ENCODE data around the gene PRPH2. TPM values are rescaled to one million over a fixed set of nuclear protein-coding genes. Genes with fewer than 3 reads are reported as not detected.
A peak's percentile ranks its signal among the peaks of the same experiment; 100 is the strongest.
"Not testable (repeated sequence)": the region's sequence is repeated elsewhere in the genome, so short reads cannot be mapped to it uniquely, and the experiment has no call there.

PRPH2 gene
- polyA plus RNA-seq, 1 of the 3 experiments (the other 2 are of a cell fraction) = not detected

GRCh38 chr6:42704251-42704936 lies 18.0 kb downstream of the PRPH2 start:
- Histone ChIP-seq H3K4me2 (no peak overlapping the region), H3K27ac (ENCODE audit: low read depth in 2 of 2, low read length in 1 of 2) (no peak overlapping the region), H3K4me3 (ENCODE audit: low read depth in 2 of 2, low read length in 1 of 2) (no peak overlapping the region), H4K20me1 (ENCODE audit: insufficient read depth) (no peaks in the 10 kb centered on the region), H2AFZ (ENCODE audit: low read depth) (no peak overlapping the region), H3K36me3 (replicated peaks in 1 of 2; ENCODE audit: control insufficient read depth in 1 of 2, insufficient read depth in 2 of 2, low read length in 1 of 2) (no peaks in the 10 kb centered on the region), H3K9me3 (no peaks in the 10 kb centered on the region), H3K27me3 (ENCODE audit: insufficient read depth) (no peaks in the 10 kb centered on the region), H3K9me2 (no peaks in the 10 kb centered on the region), H3K79me2 (ENCODE audit: insufficient read depth) (no peaks in the 10 kb centered on the region), H3F3A (replicated peaks; ENCODE audit: insufficient read depth) (no peaks in the 10 kb centered on the region), H3K9ac (no peak overlapping the region), H3K4me1 (ENCODE audit: control insufficient read depth in 1 of 2, insufficient read depth in 2 of 2, low read depth in 1 of 2, low read length in 1 of 2) (no peaks in the 10 kb centered on the region)
- TF ChIP-seq EZH2phosphoT487 (IDR thresholded peaks at IDR 0.05; ENCODE audit: borderline replicate concordance, low read depth) = no peak
- TF ChIP-seq FOSL2 (IDR thresholded peaks at IDR 0.05; ENCODE audit: borderline replicate concordance, low read depth) = no peak
- no peak for TF ChIP-seq POLR2AphosphoS5 (IDR thresholded peaks at IDR 0.05; ENCODE audit: low read depth, low read length)
- TF ChIP-seq GABPA (IDR thresholded peaks at IDR 0.05; ENCODE audit: low read depth) = no peak
- TF ChIP-seq JUND (IDR thresholded peaks at IDR 0.05) = no peak
- TF ChIP-seq FOXJ3 (CRISPR knock-in tag; IDR thresholded peaks at IDR 0.05) = no peak
- no peak for DNase-seq
- CTCF ChIA-PET = interaction anchor here (1.2 to 4.6 kb wide), 2 partner anchors 22 to 43 kb away, joined by 5 to 17 read pairs; no protein-coding TSS in a partner anchor
- POLR2A ChIA-PET = no interaction called here
- 94% methylated on average over 14 of the region's 24 CpGs for WGBS (ENCODE audit: low lambda C conversion rate)

GRCh38 chr6:42702786-42703185 lies 19.6 kb downstream of the PRPH2 start:
- H3K27me3 ChIP-seq (ENCODE audit: insufficient read depth); H3F3A ChIP-seq (replicated peaks; ENCODE audit: insufficient read depth); H3K27ac ChIP-seq (ENCODE audit: low read depth in 2 of 2, low read length in 1 of 2); H3K9ac ChIP-seq; H3K9me2 ChIP-seq; H3K4me2 ChIP-seq; POLR2A ChIA-PET; H2AFZ ChIP-seq (ENCODE audit: low read depth); H3K4me1 ChIP-seq (ENCODE audit: control insufficient read depth in 1 of 2, insufficient read depth in 2 of 2, low read depth in 1 of 2, low read length in 1 of 2); H4K20me1 ChIP-seq (ENCODE audit: insufficient read depth); H3K9me3 ChIP-seq; DNase-seq; H3K4me3 ChIP-seq (ENCODE audit: low read depth in 2 of 2, low read length in 1 of 2); H3K79me2 ChIP-seq (ENCODE audit: insufficient read depth); H3K36me3 ChIP-seq (replicated peaks in 1 of 2; ENCODE audit: control insufficient read depth in 1 of 2, insufficient read depth in 2 of 2, low read length in 1 of 2): not testable (repeated sequence)
- WGBS (ENCODE audit: low lambda C conversion rate) = 97% methylated on average over 2 of the region's 3 CpGs
- CTCF ChIA-PET = interaction anchor here (1.1 to 4.6 kb wide), 2 partner anchors 24 to 29 kb away, joined by 3 to 17 read pairs; no protein-coding TSS in a partner anchor

- no peaks in the 10 kb centered on the region for H3K79me2 ChIP-seq (ENCODE audit: insufficient read depth)
- no peaks in the 10 kb centered on the region for H3F3A ChIP-seq (replicated peaks; ENCODE audit: insufficient read depth)
- 11% methylated on average over 1 of the region's 2 CpGs for whole genome bisulfite sequencing (ENCODE audit: low lambda C conversion rate)
- ChIA-PET CTCF (interaction anchor here (1.1 to 4.6 kb wide), 2 partner anchors 24 to 29 kb away, joined by 3 to 17 read pairs; no protein-coding TSS in a partner anchor), POLR2A (no interaction called here)
- no peaks in the 10 kb centered on the region for H3K36me3 ChIP-seq (replicated peaks in 1 of 2; ENCODE audit: control insufficient read depth in 1 of 2, insufficient read depth in 2 of 2, low read length in 1 of 2)
- no peaks in the 10 kb centered on the region for H3K9me3 ChIP-seq
- H3K9ac ChIP-seq = no peak overlapping the region
- peak overlapping the region; percentile 45; the same call in 1 of the 2 replicates for H3K4me2 ChIP-seq
- no peak overlapping the region for H3K4me3 ChIP-seq (ENCODE audit: low read depth in 2 of 2, low read length in 1 of 2)
- no peaks in the 10 kb centered on the region for H4K20me1 ChIP-seq (ENCODE audit: insufficient read depth)
- no peak overlapping the region for H2AFZ ChIP-seq (ENCODE audit: low read depth)
- H3K9me2 ChIP-seq = no peaks in the 10 kb centered on the region
- peak overlapping the region in 1 of 2 experiments; percentile 43; a peak in 2 of 4 replicates for H3K27ac ChIP-seq (ENCODE audit: low read depth in 2 of 2, low read length in 1 of 2)
- DNase-seq = no peak
- H3K4me1 ChIP-seq (ENCODE audit: control insufficient read depth in 1 of 2, insufficient read depth in 2 of 2, low read depth in 1 of 2, low read length in 1 of 2) = no peaks in the 10 kb centered on the region
- H3K27me3 ChIP-seq (ENCODE audit: insufficient read depth) = no peaks in the 10 kb centered on the region
- TF ChIP-seq FOSL2 (IDR thresholded peaks at IDR 0.05; ENCODE audit: borderline replicate concordance, low read depth) (peak; percentile 43), FOXM1 (IDR thresholded peaks at IDR 0.05; ENCODE audit: low read depth) (no peak), REST (IDR thresholded peaks at IDR 0.05; ENCODE audit: low read depth, low read length) (0 out of 2 replicates have a peak, but pooled peaks have one; percentile 30)
Measured at GRCh38 chr6:42702200-42702599, 20.2 kb downstream of the PRPH2 start.

Data from SK-N-SH (cell line).